GM19467 (cell line): ENCODE results near the gene HSP90AA1.
A peak's percentile ranks its signal among the peaks of the same experiment; 100 is the strongest.
"Not testable (repeated sequence)": the region's sequence is repeated elsewhere in the genome, so short reads cannot be mapped to it uniquely, and the experiment has no call there.

ENCODE experiments used
- ATAC-seq: cut with Tn5 transposase; IDR thresholded peaks from one replicate; pipeline ENCODE4 v1.9.1; 2021; ENCODE audit warnings: mild to moderate bottlenecking, moderate library complexity; ENCODE audit not compliant: unreplicated experiment

The HSP90AA1 gene

DNA sequence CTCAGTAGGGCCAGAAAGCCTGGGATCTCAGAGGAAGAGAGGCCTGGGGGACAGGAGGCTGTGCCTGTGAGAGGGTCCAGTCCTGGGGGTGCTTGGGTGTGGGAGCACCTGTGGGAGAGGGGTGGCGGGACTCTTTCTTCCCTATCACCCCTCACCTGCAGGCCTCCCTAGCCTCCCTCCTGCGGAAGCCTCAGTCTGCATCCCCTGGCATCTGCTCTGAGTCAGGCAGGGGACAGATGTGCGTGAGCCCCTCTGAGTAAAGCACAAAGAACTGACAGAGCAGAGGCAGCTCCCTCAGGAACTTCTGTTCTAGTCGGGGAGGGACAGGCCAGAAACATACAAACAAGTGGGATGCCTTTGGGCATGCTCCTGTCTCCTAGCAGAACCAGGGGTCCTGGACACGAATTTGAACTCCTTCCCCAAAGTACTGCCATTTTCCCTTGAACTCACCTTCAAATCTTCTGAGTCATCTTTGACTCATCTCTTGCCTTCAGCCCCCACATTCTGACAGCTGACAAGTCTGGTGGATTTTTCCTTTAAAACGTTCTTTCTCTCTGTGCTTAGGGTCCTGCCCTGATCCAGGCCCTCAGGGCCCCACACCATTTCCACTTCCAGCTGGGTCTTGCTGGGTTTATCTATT is 8.5 kb upstream of the HSP90AA1 start:
- ATAC-seq = no peak

DNA sequence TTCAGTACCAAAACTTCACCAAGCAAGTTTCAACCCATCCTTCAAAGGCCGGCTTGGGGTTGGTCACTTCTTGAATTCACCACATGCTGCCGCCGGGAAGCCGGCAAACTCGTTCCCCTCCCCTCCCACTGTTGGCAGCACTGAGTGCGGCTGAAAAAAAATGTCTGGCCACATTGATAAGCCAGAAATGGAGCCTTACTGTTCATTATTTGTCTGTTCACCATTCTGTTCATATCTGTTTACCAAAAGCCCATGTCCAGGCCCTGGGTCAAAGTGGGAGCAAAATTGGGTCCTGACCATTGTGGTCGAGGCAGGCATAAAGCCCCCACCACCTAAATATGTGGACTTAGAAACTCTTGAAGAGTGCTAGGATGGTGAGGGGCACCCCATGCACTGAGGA is 7.3 kb upstream of the HSP90AA1 start:
- ATAC-seq = no peak

DNA sequence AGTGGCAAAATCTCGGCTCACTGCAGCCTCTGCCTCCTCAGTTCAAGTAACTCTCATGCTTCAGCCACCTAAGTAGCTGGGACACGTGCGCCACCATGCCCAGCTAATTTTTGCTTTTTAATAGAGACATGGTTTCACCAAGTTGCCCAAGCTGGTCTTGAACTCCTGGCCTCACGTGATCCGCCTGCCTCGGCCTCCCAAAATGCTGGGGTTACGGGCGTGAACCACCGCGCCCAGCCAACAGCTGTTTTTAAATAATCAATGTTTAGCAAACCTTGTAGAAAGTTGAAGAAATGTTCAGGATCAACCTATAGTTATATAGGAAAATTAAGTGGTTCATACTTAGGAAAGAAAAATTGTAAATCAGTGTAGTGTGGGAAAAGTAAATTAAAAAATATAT is 6.0 kb upstream of the HSP90AA1 start:
- no peak for ATAC-seq

DNA sequence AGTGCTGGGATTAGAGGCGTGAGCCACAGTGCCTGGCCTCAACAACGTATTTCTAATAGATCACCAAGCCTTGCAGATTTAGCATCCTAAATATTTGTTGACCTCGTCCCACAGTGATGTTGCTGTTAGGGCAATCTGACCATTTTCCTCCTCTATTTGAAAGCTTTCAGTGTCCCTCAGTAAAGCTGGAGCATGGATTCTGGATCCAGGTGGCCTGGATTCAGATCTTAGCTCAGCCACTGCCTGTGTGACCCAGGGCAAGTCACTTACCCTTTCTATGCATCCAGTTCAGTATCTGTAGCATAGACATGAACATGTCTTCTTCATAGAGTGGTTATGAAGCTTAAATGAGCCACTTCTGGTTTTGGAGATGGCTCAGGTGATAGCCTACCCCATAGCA is 3.9 kb upstream of the HSP90AA1 start:
- no peak for ATAC-seq

DNA sequence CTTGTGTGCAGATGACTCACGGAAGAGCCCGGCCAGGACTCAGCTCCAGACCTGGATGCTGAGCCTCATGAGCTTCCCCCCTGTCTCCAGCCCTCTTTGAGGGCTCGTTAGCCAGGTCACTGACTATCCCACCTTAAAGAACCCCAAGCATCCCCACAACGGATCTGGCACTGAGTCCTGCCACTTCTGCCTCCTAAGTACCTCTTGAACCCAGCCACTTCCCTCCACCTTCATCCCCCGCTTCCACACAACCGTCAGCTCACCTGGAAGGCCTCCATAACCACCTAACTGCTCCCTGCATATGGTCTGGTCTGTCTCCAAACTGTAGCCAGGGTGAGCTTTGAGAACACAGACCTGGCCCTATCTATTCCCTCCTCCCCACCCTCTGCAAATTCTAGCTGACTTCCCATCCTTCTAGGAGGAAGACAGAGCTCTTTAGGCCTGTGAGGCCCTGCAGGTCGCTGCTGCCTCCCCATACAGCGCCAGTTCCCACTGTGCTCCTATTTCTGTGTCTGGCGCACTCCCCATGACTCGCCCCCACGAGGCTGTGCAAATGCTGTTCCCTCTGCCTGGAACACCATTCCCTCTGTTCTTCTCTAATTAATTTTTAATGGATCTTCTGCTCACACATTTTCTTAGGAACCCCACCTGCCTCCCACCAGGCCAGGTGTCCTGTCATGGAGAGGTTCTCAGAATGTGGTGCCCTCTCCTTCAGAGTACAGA is 2.9 kb upstream of the HSP90AA1 start:
- no peak for ATAC-seq

DNA sequence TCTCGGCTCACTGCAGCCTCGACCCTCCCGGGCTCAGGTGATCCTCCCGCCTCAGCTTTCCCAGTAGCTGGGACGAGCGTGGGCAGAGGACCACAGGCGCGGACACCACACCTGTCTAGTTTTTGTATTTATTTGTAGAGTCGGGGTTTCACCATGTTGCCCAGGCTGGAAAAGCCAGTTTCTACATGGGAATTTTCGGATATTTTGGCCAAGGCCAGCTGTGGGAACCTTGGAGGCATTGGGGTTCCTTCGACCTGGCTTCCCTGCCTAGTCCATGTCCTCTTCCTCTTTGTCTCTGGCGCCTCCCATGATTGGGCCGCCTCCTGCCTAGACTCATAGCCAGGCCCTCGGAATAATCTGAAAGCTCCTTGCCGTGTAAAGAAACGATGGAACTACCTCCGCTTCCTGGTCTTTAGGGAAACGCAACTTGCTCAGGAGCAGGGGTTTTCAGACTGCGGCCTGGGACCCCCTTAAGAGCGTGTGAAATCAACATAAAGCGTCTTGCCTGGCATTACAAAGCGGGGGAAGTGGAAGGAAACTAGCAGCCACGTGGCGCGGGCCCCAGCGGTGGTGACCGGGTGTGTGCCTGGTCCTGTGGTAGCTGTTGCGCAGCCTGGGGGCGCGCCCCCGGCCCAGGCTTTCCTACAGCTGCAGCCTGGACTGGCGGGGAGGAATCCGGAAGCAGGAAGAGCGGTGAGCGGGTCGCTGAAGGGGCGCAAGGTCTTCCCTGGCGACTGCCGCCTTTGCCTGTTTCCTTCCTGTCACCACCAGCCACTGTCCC is 1.4 kb upstream of the HSP90AA1 start:
- ATAC-seq = no peak

DNA sequence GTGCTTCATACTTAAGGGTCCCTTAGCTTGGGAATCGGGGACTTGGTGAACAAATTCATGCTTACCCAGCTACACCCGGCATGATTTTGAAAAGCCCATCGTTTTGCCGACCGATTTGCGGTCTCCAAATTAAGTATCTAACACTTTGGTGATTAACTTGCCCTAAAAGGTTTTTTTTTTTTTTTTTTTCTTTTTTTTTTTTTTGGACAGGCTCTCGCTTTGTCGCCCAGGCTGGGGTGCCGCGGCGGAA is 843 bp upstream of the HSP90AA1 start:
- no peak for ATAC-seq

DNA sequence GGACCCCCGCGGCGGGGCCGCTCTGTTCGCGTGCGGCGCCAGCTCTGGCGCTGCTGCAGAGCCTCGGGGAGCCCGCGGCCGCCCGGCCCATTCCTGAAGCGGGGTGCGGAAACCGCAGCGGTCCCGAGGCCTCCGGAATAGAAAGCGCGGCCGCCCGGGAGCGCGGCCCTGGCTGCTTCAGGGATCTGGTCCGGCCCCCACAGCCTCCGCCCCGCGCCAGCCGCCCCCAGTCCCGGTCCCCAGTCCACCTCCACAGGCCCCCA is 204 bp downstream of the HSP90AA1 start:
- no peak for ATAC-seq

DNA sequence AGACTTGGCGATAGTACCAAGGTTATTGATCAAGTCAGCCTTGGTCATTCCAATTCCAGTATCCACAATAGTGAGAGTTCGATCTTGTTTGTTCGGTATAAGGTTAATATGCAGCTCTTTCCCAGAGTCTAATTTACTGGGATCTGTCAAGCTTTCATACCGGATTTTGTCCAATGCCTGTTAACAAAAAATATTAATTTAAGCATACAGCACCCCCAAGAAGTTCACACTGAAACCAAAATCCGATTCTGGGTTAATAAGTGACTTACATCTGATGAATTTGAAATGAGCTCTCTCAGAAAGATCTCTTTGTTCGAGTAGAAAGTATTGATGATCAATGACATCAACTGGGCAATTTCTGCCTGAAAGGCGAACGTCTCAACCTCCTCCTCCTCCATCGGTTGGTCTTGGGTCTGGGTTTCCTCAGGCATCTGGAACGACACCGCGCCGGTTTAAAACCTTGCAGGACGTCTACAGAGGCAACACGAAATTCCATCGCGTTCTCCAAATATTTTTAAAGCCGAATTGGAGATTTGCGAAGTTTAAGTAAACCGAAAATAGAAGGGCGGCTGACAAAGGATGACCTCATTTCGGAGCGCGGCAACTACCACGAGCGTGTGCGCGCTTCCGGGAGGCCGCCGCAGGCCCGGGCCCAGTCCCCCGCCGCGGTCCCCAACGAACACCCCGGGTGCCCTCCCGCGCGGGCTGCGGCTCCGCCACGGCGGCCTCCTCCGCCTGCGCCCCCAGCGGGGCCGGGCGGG is 716 bp downstream of the HSP90AA1 start:
- peak; percentile 23 for ATAC-seq

DNA sequence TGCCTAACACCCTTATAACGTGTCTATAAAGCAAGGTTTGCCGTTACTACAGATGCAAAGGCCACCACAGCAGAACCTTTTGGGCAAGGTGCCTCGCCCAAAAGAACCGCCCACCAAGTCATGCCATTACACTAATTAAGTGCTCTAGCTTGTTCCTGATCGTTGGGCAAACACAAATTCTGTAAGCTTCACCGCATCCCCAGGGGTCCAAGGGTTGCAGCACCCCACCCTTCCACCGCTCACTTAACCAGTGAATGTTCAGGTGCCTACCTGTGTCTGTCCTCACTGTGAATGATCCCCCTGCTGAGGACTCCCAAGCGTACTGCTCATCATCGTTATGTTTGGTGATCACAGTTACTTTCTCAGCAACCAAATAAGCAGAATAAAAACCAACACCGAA is 1.4 kb downstream of the HSP90AA1 start:
- ATAC-seq = no peak

DNA sequence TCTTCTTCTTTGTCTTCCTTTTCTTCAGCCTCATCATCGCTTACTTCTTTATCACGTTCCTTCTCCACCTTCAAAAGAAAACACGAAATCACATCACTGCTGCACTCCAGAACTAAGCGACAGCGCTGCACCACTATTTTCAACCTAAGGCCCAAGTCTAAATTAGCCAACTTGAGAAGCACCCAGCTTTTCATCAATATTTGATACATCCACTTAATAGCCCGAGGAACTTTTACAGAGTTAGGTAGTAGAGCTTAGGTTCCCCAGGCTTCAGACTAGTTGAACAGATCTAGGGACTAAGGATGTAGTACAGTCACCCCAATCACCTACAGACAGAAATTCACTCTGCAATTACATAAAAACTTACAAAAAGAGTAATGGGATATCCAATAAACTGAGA is 1.9 kb downstream of the HSP90AA1 start:
- no peak for ATAC-seq

DNA sequence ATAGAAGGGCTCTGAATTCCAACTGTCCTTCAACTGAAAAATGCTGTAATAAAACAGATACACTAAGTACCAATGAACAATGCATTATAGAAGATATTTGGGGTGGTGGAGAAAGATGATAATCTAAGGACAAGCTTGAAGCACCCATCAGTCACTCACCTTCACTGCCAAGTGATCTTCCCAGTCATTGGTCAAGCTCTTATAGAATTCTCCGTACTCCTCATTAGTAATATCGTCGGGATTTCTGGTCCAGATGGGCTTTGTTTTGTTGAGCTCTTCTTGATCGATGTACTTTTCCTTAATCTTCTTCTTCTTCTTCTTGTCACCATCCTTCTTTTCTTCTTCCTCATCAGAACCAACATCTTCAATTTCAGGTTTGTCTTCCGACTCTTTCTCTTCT is 2.3 kb downstream of the HSP90AA1 start:
- not testable (repeated sequence) for ATAC-seq

DNA sequence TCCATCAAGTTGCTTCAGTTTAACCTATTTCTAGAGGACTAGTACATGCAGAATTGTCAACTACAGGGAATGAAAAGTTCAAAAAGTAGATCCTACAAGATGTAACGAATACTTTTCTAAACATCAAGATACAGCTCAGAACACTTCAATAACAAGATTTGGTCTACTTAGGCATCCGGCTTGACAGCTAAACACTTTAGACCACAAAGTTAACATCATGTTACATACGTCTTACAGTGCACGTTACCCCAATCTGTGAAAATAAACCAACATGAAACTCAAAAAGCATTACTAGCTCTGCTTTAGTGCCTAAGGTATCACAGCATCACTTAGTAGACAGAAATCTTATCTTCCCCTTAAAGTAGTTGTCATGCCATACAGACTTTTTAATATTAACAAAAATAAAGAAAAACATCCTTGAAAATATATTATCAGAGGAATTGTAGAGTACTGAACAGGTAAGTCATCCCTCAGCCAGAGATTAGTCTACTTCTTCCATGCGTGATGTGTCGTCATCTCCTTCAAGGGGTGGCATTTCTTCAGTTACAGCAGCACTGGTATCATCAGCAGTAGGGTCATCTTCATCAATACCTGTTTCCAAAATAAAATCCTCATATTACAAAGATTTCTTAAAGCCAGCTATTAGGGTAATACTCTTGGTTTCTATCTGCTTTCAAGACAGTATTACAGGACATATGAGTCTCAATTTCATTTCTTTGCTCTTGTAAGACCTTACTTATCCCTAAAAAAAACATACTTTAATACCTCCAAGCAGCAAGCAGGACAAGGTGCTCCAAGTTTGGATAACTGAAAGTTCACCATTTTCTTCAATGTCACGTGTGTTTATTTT is 5.4 kb downstream of the HSP90AA1 start:
- ATAC-seq = no peak

DNA sequence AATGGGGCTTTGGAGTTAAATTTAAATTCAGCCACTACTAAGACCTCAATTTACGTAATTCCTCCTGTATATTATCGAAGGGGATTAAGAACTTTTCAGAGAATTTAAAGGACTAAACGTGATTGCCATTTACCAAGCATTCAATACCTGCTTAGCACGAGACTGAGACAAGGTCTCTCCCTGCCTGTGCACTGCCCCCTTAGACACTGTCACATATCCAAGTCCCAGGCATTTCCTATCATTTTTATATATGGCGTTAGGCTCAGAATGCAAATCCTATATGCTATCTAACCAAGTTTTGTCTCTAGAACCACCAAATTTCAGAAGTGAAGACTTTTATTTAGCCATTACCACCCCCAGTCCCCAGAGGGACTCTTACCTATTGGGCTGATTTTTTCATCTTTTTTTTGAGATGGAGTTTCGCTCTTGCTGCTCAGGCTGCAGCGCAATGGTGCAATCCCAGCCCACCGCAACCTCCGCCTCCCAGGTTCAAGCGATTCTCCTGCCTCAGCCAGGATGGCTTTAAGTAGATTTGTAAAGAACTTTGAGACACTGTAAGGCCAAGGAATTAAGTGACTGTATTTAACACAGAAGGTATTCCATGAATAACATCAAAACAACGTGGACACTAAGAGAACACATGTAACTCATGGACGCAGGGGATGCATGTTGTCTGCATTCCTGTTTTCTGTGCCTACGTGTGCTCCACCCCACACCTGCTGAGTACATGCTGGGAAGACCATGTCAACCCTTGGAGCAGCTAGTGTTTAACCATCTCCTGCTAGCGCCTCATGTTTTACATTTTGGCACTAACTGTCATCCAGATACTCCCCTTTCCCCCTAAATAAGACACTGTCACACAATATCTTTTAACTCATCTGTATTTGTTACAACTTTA is 6.4 kb downstream of the HSP90AA1 start:
- no peak for ATAC-seq

DNA sequence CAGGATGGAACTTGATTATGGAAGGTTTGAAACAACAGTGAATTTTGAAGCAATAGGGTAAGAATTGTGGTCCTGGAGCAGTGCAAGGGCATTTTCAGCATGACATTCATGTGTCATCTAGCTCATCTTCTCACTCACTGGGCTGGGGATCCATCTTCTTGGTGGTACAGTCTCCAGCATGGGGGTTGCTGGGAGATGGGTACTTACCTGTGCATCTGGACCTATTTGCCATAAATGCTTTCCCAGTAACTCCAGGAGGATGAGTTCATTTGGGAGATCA is 7.2 kb downstream of the HSP90AA1 start:
- ATAC-seq = no peak

DNA sequence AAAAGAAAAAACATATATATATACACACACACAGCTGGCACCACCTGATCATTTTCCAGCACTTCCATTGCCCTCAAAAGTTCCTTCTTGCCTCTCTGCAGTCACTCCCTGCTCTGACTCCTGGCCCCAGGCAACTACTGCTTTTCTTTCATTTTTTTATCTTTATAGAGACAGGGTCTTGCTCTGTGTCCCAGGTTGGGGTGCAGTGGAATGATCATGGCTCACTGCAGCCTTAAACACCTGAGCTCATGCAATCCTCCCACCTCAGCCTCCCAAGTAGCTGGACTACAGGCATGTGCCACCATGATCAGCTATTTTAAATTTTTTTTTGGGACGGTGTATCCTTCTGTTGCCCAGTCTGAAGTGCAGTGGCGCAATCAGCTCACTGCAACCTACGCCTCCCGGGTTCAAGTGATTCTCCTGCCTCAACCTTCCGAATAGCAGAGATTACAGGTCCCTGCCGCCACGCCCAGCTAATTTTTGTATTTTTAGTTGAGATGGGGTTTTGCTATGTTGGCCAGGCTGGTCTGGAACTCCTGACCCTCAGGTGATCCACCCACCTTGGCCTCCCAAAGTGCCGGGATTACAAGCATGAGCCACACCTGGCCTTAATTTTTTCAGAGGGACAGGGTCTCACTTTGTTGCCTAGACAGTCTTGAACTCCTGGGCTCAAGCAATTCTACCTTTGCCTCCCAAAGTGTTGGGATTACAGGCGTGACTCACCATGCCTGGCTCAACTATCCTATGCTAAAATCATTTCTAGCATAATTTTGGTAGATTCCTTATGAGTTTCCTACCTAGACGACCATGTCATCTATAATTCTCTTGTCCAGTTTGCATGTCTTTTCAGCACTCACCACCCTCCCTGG is 7.8 kb downstream of the HSP90AA1 start:
- no peak for ATAC-seq

DNA sequence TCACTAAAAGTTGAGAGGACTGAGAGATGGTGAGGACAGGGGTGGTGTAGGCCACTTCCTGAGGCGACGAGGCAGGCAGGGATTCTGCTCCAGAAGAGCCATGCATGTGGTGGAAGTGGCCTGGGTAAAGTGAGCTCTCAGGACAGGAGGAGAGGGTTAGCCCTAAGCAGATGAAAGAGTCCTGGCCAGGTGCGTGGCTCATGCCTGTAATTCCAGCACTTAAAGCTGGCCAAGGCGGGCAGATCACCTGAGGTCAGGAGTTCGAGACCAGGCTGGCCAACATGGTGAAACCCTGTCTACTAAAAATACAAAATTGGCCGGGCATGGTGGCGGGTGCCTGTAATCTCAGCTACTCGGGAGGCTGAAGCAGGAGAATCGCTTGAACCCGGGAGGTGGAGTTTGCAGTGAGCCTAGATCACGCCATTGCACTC is 8.5 kb downstream of the HSP90AA1 start:
- ATAC-seq = not testable (repeated sequence)

DNA sequence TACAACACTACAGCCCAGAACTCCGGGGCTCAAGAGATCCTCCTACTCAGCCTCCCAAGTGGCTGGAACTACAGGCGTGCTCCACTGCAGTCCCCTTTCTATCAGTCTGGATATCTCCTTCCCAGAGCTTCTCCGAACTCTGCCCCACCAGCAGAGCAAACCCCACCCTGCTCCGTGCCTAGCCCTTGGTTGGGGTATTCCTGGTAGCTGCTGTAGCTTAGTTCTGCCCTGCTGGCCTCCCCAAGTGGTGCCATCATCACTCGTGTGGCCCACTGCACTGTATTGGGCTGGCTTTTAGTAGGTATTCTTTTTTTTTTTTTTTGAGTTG is 9.5 kb downstream of the HSP90AA1 start:
- ATAC-seq = no peak

DNA sequence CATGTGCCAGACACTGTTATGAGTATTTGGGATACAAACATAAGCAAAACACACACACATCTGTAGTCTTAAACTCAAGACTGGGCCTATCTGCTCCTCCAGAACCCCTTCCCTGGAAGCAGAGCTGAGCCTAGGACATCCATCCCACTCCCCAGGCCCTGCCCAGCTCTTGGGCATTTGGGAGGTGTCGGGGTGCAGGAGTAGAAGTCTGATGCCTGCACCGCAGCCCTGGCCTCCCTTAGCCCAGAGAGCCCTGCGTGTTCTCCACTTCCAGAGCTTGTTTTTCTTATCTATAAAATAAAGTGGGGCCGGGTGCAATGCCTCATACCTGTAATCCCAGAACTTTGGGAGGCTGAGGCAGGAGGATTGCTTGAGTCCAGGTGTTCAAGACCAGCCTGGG is 11.7 kb downstream of the HSP90AA1 start:
- ATAC-seq = no peak
